GM23338 (cell line): ENCODE measurements around the gene LMOD1. TPM values are rescaled to one million over a fixed set of nuclear protein-coding genes. Genes with fewer than 3 reads are reported as not detected.

Source experiments
- ATAC-seq: fragments of 200-7000 bp; cut with Tn5 transposase; 3 replicates; pipeline ENCODE4 v1.9.1; 2020
- DNase-seq: peaks from one replicate; pipeline ENCODE4 v3.0.0-alpha.2; 2015; ENCODE audit warnings: low spot score
- H2AFZ ChIP-seq: fragments of 200-600 bp; sonication (generic); 2 replicates; pipeline ENCODE4 v1.8.0; 2016; ENCODE audit warnings: antibody characterized with exemption, mild to moderate bottlenecking, moderate library complexity
- H3F3A ChIP-seq: fragments of 200-600 bp; sonication (generic); replicated peaks from 2 replicates; pipeline ENCODE4 v1.8.0; 2017; ENCODE audit warnings: antibody characterized with exemption, mixed run types, low read depth
- H3K27ac ChIP-seq: fragments of 200-600 bp; sonication (generic); 2 replicates; pipeline ENCODE4 v1.6.1; 2016; ENCODE audit warnings: low read depth
- H3K27me3 ChIP-seq: fragments of 200-600 bp; sonication (generic); 2 replicates; pipeline ENCODE4 v1.8.0; 2016; ENCODE audit warnings: mild to moderate bottlenecking, mixed run types, moderate library complexity; ENCODE audit not compliant: insufficient read depth
- H3K36me3 ChIP-seq: fragments of 200-600 bp; sonication (generic); 2 replicates; pipeline ENCODE4 v1.8.0; 2016; ENCODE audit warnings: mild to moderate bottlenecking; ENCODE audit not compliant: insufficient read depth
- H3K4me1 ChIP-seq: fragments of 200-600 bp; sonication (generic); 2 replicates; pipeline ENCODE4 v1.8.0; 2016; ENCODE audit warnings: mild to moderate bottlenecking, moderate library complexity; ENCODE audit not compliant: insufficient read depth
- H3K4me2 ChIP-seq: fragments of 200-600 bp; sonication (generic); 2 replicates; pipeline ENCODE4 v1.7.1; 2017; ENCODE audit warnings: mixed run types
- H3K4me3 ChIP-seq: fragments of 200-600 bp; sonication (generic); 2 replicates; pipeline ENCODE4 v1.6.1; 2016; ENCODE audit warnings: mixed run types
- H3K79me2 ChIP-seq: fragments of 200-600 bp; sonication (generic); replicated peaks from 2 replicates; pipeline ENCODE4 v1.8.0; 2017; ENCODE audit warnings: mild to moderate bottlenecking; ENCODE audit not compliant: insufficient read depth
- H3K9me2 ChIP-seq: fragments of 200-600 bp; sonication (generic); 2 replicates; pipeline ENCODE4 v1.8.0; 2017; ENCODE audit not compliant: insufficient read depth
- H4K20me1 ChIP-seq: fragments of 200-600 bp; sonication (generic); replicated peaks from 2 replicates; pipeline ENCODE4 v1.8.0; 2017; ENCODE audit warnings: mild to moderate bottlenecking; ENCODE audit not compliant: insufficient read depth
- H3K27ac Mint-ChIP-seq: 2 replicates; pipeline ENCODE4 v1.8.0; 2020; ENCODE audit warnings: inconsistent platforms, mild to moderate bottlenecking, moderate library complexity, mixed read lengths
- H3K27me3 Mint-ChIP-seq: 3 replicates; pipeline ENCODE4 v1.8.0; 2022; ENCODE audit warnings: low read depth, mild to moderate bottlenecking, moderate library complexity, mixed read lengths, inconsistent platforms; ENCODE audit not compliant: insufficient read depth, poor library complexity
- H3K36me3 Mint-ChIP-seq: 3 replicates; pipeline ENCODE4 v1.8.0; 2021; ENCODE audit warnings: low read depth, mild to moderate bottlenecking, inconsistent platforms, moderate library complexity, mixed read lengths
- H3K4me1 Mint-ChIP-seq: 3 replicates; pipeline ENCODE4 v1.8.0; 2020; ENCODE audit warnings: mild to moderate bottlenecking, inconsistent platforms, mixed read lengths
- H3K4me3 Mint-ChIP-seq: 3 replicates; pipeline ENCODE4 v1.8.0; 2021; ENCODE audit warnings: moderate library complexity, mild to moderate bottlenecking, inconsistent platforms, mixed read lengths
- H3K9me3 Mint-ChIP-seq: 3 replicates; pipeline ENCODE4 v1.8.0; 2020; ENCODE audit warnings: moderate library complexity, mild to moderate bottlenecking, inconsistent platforms, mixed read lengths
- CTCF ChIP-seq, 2 experiments: fragments of 200-600 bp in 1 of 2; sonication (generic) in 1 of 2; conservative IDR thresholded peaks; 2 replicates each; pipeline versions ENCODE4 v1.5.1 to v1.6.1; 2016 to 2017; ENCODE audit warnings: antibody characterized with exemption in 2 of 2, low read depth in 2 of 2, mild to moderate bottlenecking in 2 of 2, moderate library complexity in 1 of 2
- JUNB ChIP-seq: IDR thresholded peaks from one replicate; pipeline ENCODE4 v1.6.1; 2016; ENCODE audit warnings: antibody characterized with exemption; ENCODE audit not compliant: unreplicated experiment
- POLR2AphosphoS5 ChIP-seq: IDR thresholded peaks from 2 replicates; pipeline ENCODE4 v1.6.1; 2016; ENCODE audit warnings: antibody characterized with exemption, low read depth
- STAT1 ChIP-seq: IDR thresholded peaks from one replicate; pipeline ENCODE4 v1.6.1; 2016; ENCODE audit warnings: antibody characterized with exemption; ENCODE audit not compliant: unreplicated experiment
- polyA plus RNA-seq: library from polyadenylated mRNA; unstranded; fragments of >200 nt; fragmentation: Nextera tagmentation; extraction: Ambion mirVana; gene quantifications from 2 replicates; pipeline ENCODE4 v1.2.1, GENCODE V29; 2016
- total RNA-seq: library from RNA; depleted of rRNA; stranded (reverse); fragments of >200 nt; shearing (Covaris generic); gene quantifications from 2 replicates; pipeline ENCODE4 v1.2.3, GENCODE V29; 2014
- TF ChIP-seq, protein P1 (sequence below): fragments of 250-450 bp; sonication (Bioruptor Pico); IDR thresholded peaks from 2 replicates; pipeline ENCODE4 v1.5.0; 2020; ENCODE audit warnings: mild to moderate bottlenecking, moderate library complexity

The LMOD1 gene
- total and polyA plus RNA-seq, 2 experiments from 2014 or later, result 0.74 to 1.7 TPM

DNA sequence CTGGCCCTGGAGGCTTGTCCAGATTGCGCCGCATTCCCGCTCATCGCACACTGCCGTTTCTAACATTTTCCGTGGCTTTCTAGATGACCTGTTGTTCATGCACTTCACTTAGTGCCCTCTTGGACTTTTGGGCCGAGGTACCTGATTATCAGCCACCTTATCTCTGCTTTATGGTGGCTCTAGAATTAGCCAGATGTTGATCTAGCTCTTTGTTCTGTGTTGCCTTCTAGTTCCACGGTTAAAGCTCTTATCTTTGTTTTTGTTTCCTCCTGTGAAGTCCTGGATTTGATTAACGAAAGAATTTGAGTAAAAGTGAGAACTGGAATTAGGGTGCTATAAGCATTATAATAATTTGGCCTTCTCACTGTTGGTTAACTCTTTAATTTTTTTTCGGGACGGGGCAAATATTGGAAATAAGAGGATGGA is 37.0 kb upstream of the LMOD1 start (continued):
- TF ChIP-seq, protein P1, sequence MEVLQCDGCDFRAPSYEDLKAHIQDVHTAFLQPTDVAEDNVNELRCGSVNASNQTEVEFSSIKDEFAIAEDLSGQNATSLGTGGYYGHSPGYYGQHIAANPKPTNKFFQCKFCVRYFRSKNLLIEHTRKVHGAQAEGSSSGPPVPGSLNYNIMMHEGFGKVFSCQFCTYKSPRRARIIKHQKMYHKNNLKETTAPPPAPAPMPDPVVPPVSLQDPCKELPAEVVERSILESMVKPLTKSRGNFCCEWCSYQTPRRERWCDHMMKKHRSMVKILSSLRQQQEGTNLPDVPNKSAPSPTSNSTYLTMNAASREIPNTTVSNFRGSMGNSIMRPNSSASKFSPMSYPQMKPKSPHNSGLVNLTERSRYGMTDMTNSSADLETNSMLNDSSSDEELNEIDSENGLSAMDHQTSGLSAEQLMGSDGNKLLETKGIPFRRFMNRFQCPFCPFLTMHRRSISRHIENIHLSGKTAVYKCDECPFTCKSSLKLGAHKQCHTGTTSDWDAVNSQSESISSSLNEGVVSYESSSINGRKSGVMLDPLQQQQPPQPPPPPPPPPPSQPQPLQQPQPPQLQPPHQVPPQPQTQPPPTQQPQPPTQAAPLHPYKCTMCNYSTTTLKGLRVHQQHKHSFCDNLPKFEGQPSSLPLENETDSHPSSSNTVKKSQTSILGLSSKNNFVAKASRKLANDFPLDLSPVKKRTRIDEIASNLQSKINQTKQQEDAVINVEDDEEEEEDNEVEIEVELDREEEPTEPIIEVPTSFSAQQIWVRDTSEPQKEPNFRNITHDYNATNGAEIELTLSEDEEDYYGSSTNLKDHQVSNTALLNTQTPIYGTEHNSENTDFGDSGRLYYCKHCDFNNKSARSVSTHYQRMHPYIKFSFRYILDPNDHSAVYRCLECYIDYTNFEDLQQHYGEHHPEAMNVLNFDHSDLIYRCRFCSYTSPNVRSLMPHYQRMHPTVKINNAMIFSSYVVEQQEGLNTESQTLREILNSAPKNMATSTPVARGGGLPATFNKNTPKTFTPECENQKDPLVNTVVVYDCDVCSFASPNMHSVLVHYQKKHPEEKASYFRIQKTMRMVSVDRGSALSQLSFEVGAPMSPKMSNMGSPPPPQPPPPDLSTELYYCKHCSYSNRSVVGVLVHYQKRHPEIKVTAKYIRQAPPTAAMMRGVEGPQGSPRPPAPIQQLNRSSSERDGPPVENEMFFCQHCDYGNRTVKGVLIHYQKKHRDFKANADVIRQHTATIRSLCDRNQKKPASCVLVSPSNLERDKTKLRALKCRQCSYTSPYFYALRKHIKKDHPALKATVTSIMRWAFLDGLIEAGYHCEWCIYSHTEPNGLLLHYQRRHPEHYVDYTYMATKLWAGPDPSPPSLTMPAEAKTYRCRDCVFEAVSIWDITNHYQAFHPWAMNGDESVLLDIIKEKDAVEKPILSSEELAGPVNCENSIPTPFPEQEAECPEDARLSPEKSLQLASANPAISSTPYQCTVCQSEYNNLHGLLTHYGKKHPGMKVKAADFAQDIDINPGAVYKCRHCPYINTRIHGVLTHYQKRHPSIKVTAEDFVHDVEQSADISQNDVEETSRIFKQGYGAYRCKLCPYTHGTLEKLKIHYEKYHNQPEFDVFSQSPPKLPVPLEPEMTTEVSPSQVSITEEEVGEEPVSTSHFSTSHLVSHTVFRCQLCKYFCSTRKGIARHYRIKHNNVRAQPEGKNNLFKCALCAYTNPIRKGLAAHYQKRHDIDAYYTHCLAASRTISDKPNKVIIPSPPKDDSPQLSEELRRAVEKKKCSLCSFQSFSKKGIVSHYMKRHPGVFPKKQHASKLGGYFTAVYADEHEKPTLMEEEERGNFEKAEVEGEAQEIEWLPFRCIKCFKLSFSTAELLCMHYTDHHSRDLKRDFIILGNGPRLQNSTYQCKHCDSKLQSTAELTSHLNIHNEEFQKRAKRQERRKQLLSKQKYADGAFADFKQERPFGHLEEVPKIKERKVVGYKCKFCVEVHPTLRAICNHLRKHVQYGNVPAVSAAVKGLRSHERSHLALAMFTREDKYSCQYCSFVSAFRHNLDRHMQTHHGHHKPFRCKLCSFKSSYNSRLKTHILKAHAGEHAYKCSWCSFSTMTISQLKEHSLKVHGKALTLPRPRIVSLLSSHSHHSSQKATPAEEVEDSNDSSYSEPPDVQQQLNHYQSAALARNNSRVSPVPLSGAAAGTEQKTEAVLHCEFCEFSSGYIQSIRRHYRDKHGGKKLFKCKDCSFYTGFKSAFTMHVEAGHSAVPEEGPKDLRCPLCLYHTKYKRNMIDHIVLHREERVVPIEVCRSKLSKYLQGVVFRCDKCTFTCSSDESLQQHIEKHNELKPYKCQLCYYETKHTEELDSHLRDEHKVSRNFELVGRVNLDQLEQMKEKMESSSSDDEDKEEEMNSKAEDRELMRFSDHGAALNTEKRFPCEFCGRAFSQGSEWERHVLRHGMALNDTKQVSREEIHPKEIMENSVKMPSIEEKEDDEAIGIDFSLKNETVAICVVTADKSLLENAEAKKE, result no peak

- Histone ChIP-seq H3K4me1 (peaks cover 6% of the 10 kb centered on the region), H3F3A (no peaks in the 10 kb centered on the region)
- peak; percentile 83 for ATAC-seq
These were observed 36.5 kb upstream of the LMOD1 start, which contains the start of gene RNPEP for GRCh38 chr1:201982623-201983379. RNPEP (plus strand) TSS chr1:201982648; CDS start chr1:201982667, 19 bp downstream.

More at GRCh38 chr1:201982623-201983379, 36.5 kb upstream of the LMOD1 start, which contains the start of gene RNPEP:
- H4K20me1 ChIP-seq, result peaks cover 10% of the 10 kb centered on the region; the same call in 1 of the 2 replicates
- H3K27ac ChIP-seq, result peak within 1 kb of the TSS; percentile 42; the same call in 1 of the 2 replicates
- Mint-ChIP-seq H3K36me3 (peaks cover 4% of the 10 kb centered on the region; the same call in 2 of the 3 replicates), H3K9me3 (no peaks in the 10 kb centered on the region), H3K27me3 (peaks cover 8% of the 10 kb centered on the region), H3K4me1 (peaks cover 16% of the 10 kb centered on the region; the same call in 2 of the 3 replicates), H3K4me3 (peak within 1 kb of the TSS; percentile 91), H3K27ac (peak within 1 kb of the TSS; percentile 81; the same call in 1 of the 2 replicates)
- H3K36me3 ChIP-seq, result no peaks in the 10 kb centered on the region
- H3K9me2 ChIP-seq, result no peaks in the 10 kb centered on the region
- H3K27me3 ChIP-seq, result 0 out of 2 replicates have a peak, but pooled peaks cover 10% of the 10 kb centered on the region
- H2AFZ ChIP-seq, result peak within 1 kb of the TSS; percentile 73
- peaks cover 43% of the 10 kb centered on the region for H3K79me2 ChIP-seq
- peak; percentile 81 for DNase-seq
- H3K4me3 ChIP-seq, result peak within 1 kb of the TSS; percentile 70
- TF ChIP-seq STAT1, result no peak
- TF ChIP-seq CTCF (conservative IDR thresholded peaks at IDR 0.05; ENCODE audit: low read depth in 2 of 2), result 0 out of 4 replicates have a peak, but pooled peaks of 1 of the 2 experiments have one; percentile 8
- TF ChIP-seq JUNB, result no peak
- peak; percentile 53 for TF ChIP-seq POLR2AphosphoS5
- H3K4me2 ChIP-seq, result peak within 1 kb of the TSS; percentile 87
